ENCODE measurements around the gene FAM168B. TPM values are rescaled to one million over a fixed set of nuclear protein-coding genes. Genes with fewer than 3 reads are reported as not detected.

The FAM168B gene
- total and polyA plus RNA-seq, 10 of the 15 experiments (the other 5 are each of a cell fraction or from before 2014, with no cell fraction given) = 3.5 to 77.3 (median 45.9) TPM

DNA sequence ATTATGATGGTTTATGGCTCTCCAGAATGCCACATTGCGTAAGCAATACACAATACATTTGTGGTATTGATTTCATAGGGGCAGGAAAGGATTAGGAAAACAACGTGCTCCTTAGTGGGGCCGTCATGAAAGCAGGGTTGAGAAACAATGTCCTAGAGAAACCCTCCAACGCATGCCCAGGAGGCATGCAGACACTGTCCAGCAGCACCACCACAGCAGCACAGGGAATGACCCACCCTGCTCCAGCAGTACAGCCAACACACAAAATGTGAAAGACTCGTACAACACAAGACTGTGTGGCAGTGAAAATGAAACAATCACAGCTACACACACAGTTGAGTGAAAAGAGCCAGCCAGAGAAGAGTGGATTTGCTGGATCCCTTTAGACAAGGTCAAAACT, 66.3 kb downstream of the FAM168B start:
- Histone ChIP-seq H3K27me3 (replicated peaks in 1 of 2; ENCODE audit: control insufficient read depth in 2 of 2, insufficient read depth in 2 of 2, low read length in 1 of 2) (no peaks in the 10 kb centered on the region; a peak in 1 of 4 replicates), H2AFZ (ENCODE audit: control insufficient read depth, low read depth, low read length) (no peak overlapping the region), H3K9ac (ENCODE audit: control insufficient read depth, insufficient read depth, low read length) (no peak overlapping the region), H4K20me1 (ENCODE audit: control insufficient read depth, insufficient read depth) (no peaks in the 10 kb centered on the region), H3K27ac (ENCODE audit: control insufficient read depth, insufficient read depth) (no peak overlapping the region), H3K4me2 (ENCODE audit: control insufficient read depth, insufficient read depth) (no peak overlapping the region), H3K79me2 (ENCODE audit: control insufficient read depth, insufficient read depth, low read length) (no peaks in the 10 kb centered on the region), H3K36me3 (ENCODE audit: control insufficient read depth in 2 of 2, insufficient read depth in 2 of 2, low read length in 1 of 2) (no peaks in the 10 kb centered on the region), H3K4me3 (no peak overlapping the region), H3K4me1 (ENCODE audit: control insufficient read depth, insufficient read depth, low read length) (no peaks in the 10 kb centered on the region), H3K9me3 (replicated peaks; ENCODE audit: control insufficient read depth, insufficient read depth, low read length) (no peaks in the 10 kb centered on the region; the same call in 2 of the 3 replicates)
- SMC1A ChIA-PET (ENCODE audit: uncharacterized antibody, unreplicated experiment) = no interaction called here
- no TSS peak for BruUV-seq (replicated peaks)
- WGBS (ENCODE audit: insufficient coverage, insufficient replicate concordance, low lambda C conversion rate, missing lambda C conversion rate) = 11% methylated on average over 5 of the region's 5 CpGs
- RAD21 ChIA-PET (ENCODE audit: unreplicated experiment) = no interaction called here
- no peak for TF ChIP-seq SUPT20H (IDR thresholded peaks at IDR 0.05; ENCODE audit: borderline replicate concordance, control insufficient read depth, low read depth, low read length)
- no peak for TF ChIP-seq ZBTB40 (IDR thresholded peaks at IDR 0.05; ENCODE audit: borderline replicate concordance)
- TF ChIP-seq NFXL1 (IDR thresholded peaks at IDR 0.05; ENCODE audit: borderline replicate concordance) = no peak
- FAIRE-seq (no peak), DNase-seq (ENCODE audit: low read depth, low spot score) (no peak), ATAC-seq (no peak)
- CTCF ChIA-PET = no interaction called here
- intact Hi-C loops (cut with micrococcal nuclease; ENCODE audit: unreplicated experiment) = no loop called here
- POLR2A ChIA-PET = no interaction called here
- in situ Hi-C loops (cut with MboI) = no loop called here
